SK-N-SH treated with all-trans-retinoic acid at 6 μM for 48 hours (cell line): ENCODE results near the gene NRIP1.

ENCODE experiments used
- ARNTL ChIP-seq: fragments of 450-650 bp; formaldehyde crosslinking; IDR thresholded peaks from 2 replicates; pipeline ENCODE4 v1.5.0; 2020; ENCODE audit warnings: low read depth, mild to moderate bottlenecking, moderate library complexity, borderline replicate concordance
- ZNF70 ChIP-seq: fragments of 450-650 bp; formaldehyde crosslinking; IDR thresholded peaks from 2 replicates; pipeline ENCODE4 v1.5.0; 2020; ENCODE audit warnings: mild to moderate bottlenecking, moderate library complexity

DNA sequence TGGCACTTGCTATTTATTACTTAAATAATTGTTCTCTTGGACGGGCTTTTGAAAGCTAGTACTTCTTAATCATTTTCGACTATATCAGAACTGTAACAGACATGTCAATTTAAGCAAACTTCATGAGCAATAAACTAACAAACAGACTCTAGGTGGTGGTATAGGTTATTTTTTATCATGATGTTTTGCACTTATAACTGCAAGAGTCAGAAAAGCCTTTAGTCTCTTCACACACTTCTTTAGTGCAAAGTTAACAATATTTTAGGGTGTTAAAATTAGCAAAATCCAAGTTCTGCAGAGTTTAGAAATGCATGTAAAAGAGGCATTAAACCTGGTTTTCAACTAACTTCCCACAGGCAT, 2.2 kb downstream of the NRIP1 start:
- no peak for TF ChIP-seq ZNF70 (CRISPR knock-in tag)
- TF ChIP-seq ARNTL (CRISPR knock-in tag): no peak
